Dendritic cell treated with granulocyte-macrophage colony-stimulating factor and Interleukin-4, amounts not matched to agents 40 ng/mL and 50 ng/mL, for 4 days (primary cell): ENCODE results near the gene CCDC183.
"Not testable (repeated sequence)": the region's sequence is repeated elsewhere in the genome, so short reads cannot be mapped to it uniquely, and the experiment has no call there.

Experiments
- H3K27ac Mint-ChIP-seq: one replicate; pipeline ENCODE4 v1.8.0; 2022; ENCODE audit warnings: mild to moderate bottlenecking, mixed read lengths
- H3K27me3 Mint-ChIP-seq: one replicate; pipeline ENCODE4 v1.8.0; 2022; ENCODE audit warnings: mild to moderate bottlenecking, mixed read lengths
- H3K36me3 Mint-ChIP-seq: one replicate; pipeline ENCODE4 v1.8.0; 2022; ENCODE audit warnings: low read depth, mixed read lengths
- H3K4me1 Mint-ChIP-seq: one replicate; pipeline ENCODE4 v1.8.0; 2022; ENCODE audit warnings: low read depth, mixed read lengths
- H3K4me3 Mint-ChIP-seq: one replicate; pipeline ENCODE4 v1.8.0; 2022; ENCODE audit warnings: mild to moderate bottlenecking, moderate library complexity, mixed read lengths
- H3K9me3 Mint-ChIP-seq: one replicate; pipeline ENCODE4 v1.8.0; 2022; ENCODE audit warnings: mixed read lengths
- intact Hi-C: fragments of 100-400 bp; cut with micrococcal nuclease; formaldehyde crosslinking; loops from one replicate; pipeline ENCODE4 v1.15.0; 2022

Gene CCDC183

GRCh38 chr9:136784997-136785361, 11.2 kb upstream of the CCDC183 start:
- Mint-ChIP-seq H3K27ac (no peak overlapping the region), H3K4me1 (peaks cover 6% of the 10 kb centered on the region), H3K36me3 (no peaks in the 10 kb centered on the region), H3K27me3 (peaks cover 1% of the 10 kb centered on the region), H3K9me3 (no peaks in the 10 kb centered on the region), H3K4me3 (no peak overlapping the region)
- intact Hi-C loops = no loop called here

- not testable (repeated sequence) for H3K27ac Mint-ChIP-seq, H3K36me3 Mint-ChIP-seq, H3K9me3 Mint-ChIP-seq, H3K27me3 Mint-ChIP-seq, H3K4me3 Mint-ChIP-seq, H3K4me1 Mint-ChIP-seq
- intact Hi-C loops = loop anchor here (2.0 kb wide), 1 partner anchor 249 kb away; no protein-coding TSS in a partner anchor
Measured at GRCh38 chr9:136785565-136786355, 10.4 kb upstream of the CCDC183 start.

- Mint-ChIP-seq H3K4me3 (no peak overlapping the region), H3K36me3 (peaks cover 3% of the 10 kb centered on the region), H3K27me3 (peaks cover 1% of the 10 kb centered on the region), H3K9me3 (no peaks in the 10 kb centered on the region), H3K4me1 (peaks cover 9% of the 10 kb centered on the region), H3K27ac (no peak overlapping the region)
- intact Hi-C loops = loop anchor here (2.0 kb wide), 1 partner anchor 248 kb away; no protein-coding TSS in a partner anchor
Measured at GRCh38 chr9:136786451-136786850, 9.7 kb upstream of the CCDC183 start.

GRCh38 chr9:136786983-136787382, 9.2 kb upstream of the CCDC183 start:
- H3K27me3 Mint-ChIP-seq = not testable (repeated sequence)
- H3K4me1 Mint-ChIP-seq = peaks cover 11% of the 10 kb centered on the region

GRCh38 chr9:136787690-136788400, 8.3 kb upstream of the CCDC183 start:
- H3K4me3 Mint-ChIP-seq = no peak overlapping the region
- H3K9me3 Mint-ChIP-seq = no peaks in the 10 kb centered on the region
- H3K27me3 Mint-ChIP-seq = peaks cover 1% of the 10 kb centered on the region
- intact Hi-C loops = loop anchor here (2.0 kb wide), 1 partner anchor 247 kb away; no protein-coding TSS in a partner anchor
- H3K4me1 Mint-ChIP-seq = peaks cover 16% of the 10 kb centered on the region
- no peak overlapping the region for H3K27ac Mint-ChIP-seq
- peaks cover 14% of the 10 kb centered on the region for H3K36me3 Mint-ChIP-seq

More at GRCh38 chr9:136786983-136787382, 9.2 kb upstream of the CCDC183 start:
- not testable (repeated sequence) for H3K4me3 Mint-ChIP-seq, H3K36me3 Mint-ChIP-seq, H3K9me3 Mint-ChIP-seq, H3K27ac Mint-ChIP-seq
- intact Hi-C loops = loop anchor here (2.0 kb wide), 1 partner anchor 248 kb away; no protein-coding TSS in a partner anchor

- intact Hi-C loops, H3K27ac Mint-ChIP-seq, H3K27me3 Mint-ChIP-seq, H3K4me3 Mint-ChIP-seq, H3K9me3 Mint-ChIP-seq: not testable (repeated sequence)
- Mint-ChIP-seq H3K36me3 (peaks cover 24% of the 10 kb centered on the region), H3K4me1 (peaks cover 16% of the 10 kb centered on the region)
Measured at GRCh38 chr9:136788644-136789522, 7.3 kb upstream of the CCDC183 start.

- no peaks in the 10 kb centered on the region for H3K9me3 Mint-ChIP-seq
- H3K4me3 Mint-ChIP-seq = no peak overlapping the region
- H3K27ac Mint-ChIP-seq = no peak overlapping the region
- intact Hi-C loops = no loop called here
- peaks cover 29% of the 10 kb centered on the region for H3K36me3 Mint-ChIP-seq
- H3K4me1 Mint-ChIP-seq = peaks cover 19% of the 10 kb centered on the region
- H3K27me3 Mint-ChIP-seq = peaks cover 1% of the 10 kb centered on the region
Measured at GRCh38 chr9:136789523-136789937, 6.6 kb upstream of the CCDC183 start.

GRCh38 chr9:136790640-136791515, 5.3 kb upstream of the CCDC183 start, which contains the start of gene TMEM141:
TMEM141 (plus strand) TSS chr9:136791344; CDS start chr9:136791371, 27 bp downstream.
- H3K9me3 Mint-ChIP-seq = no peaks in the 10 kb centered on the region
- intact Hi-C loops = loop anchor here (1.0 to 5.0 kb wide), 3 partner anchors 18 to 154 kb away; partner anchors contain the start of genes C8G, FBXW5 and PHPT1
- peak within 1 kb of the TSS; percentile 85 for H3K4me3 Mint-ChIP-seq
- H3K4me1 Mint-ChIP-seq = peaks cover 26% of the 10 kb centered on the region
- H3K27me3 Mint-ChIP-seq = peaks cover 6% of the 10 kb centered on the region
- peaks cover 31% of the 10 kb centered on the region for H3K36me3 Mint-ChIP-seq
- peak within 1 kb of the TSS; percentile 89 for H3K27ac Mint-ChIP-seq

GRCh38 chr9:136791516-136792276, 4.4 kb upstream of the CCDC183 start:
- peaks cover 14% of the 10 kb centered on the region for H3K27me3 Mint-ChIP-seq
- peak overlapping the region; percentile 89 for H3K27ac Mint-ChIP-seq
- peaks cover 26% of the 10 kb centered on the region for H3K4me1 Mint-ChIP-seq
- peak overlapping the region; percentile 85 for H3K4me3 Mint-ChIP-seq
- intact Hi-C loops = loop anchor here (2.0 to 5.0 kb wide), 2 partner anchors 56 to 153 kb away; partner anchors contain the start of genes C8G, FBXW5 and PHPT1
- H3K9me3 Mint-ChIP-seq = no peaks in the 10 kb centered on the region
- peaks cover 31% of the 10 kb centered on the region for H3K36me3 Mint-ChIP-seq

GRCh38 chr9:136792321-136793085, 3.6 kb upstream of the CCDC183 start:
- intact Hi-C loops = loop anchor here (5.0 kb wide), 1 partner anchor 55 kb away; the partner anchor contains the start of gene PHPT1
- peaks cover 31% of the 10 kb centered on the region for H3K36me3 Mint-ChIP-seq
- peak overlapping the region; percentile 85 for H3K4me3 Mint-ChIP-seq
- no peaks in the 10 kb centered on the region for H3K9me3 Mint-ChIP-seq
- peak overlapping the region; percentile 89 for H3K27ac Mint-ChIP-seq
- H3K27me3 Mint-ChIP-seq = peaks cover 22% of the 10 kb centered on the region
- H3K4me1 Mint-ChIP-seq = peaks cover 24% of the 10 kb centered on the region

GRCh38 chr9:136793086-136793946, 2.8 kb upstream of the CCDC183 start:
- intact Hi-C loops = loop anchor here (5.0 kb wide), 1 partner anchor 54 kb away; the partner anchor contains the start of gene PHPT1
- H3K27me3 Mint-ChIP-seq = peaks cover 29% of the 10 kb centered on the region
- no peak overlapping the region for H3K4me3 Mint-ChIP-seq
- no peaks in the 10 kb centered on the region for H3K9me3 Mint-ChIP-seq
- no peak overlapping the region for H3K27ac Mint-ChIP-seq
- H3K36me3 Mint-ChIP-seq = peaks cover 31% of the 10 kb centered on the region
- H3K4me1 Mint-ChIP-seq = peaks cover 21% of the 10 kb centered on the region
